Stimulated activated effector memory CD8-positive, alpha-beta T cell treated with anti-CD3 and anti-CD28 coated beads, Interleukin-12 subunit alpha, Interleukin-12 subunit beta, amount 100 ng/mL, for 72 hours (primary cell): ENCODE data around the gene SLC7A14.

ENCODE experiments used
- ATAC-seq: fragments of 150-1000 bp; cut with Tn5 transposase; 2 replicates; pipeline ENCODE4 v1.10.0; 2021
- DNase-seq, 2 donors: peaks; one replicate each; pipeline ENCODE4 v3.0.0; 2021 to 2022; ENCODE audit warnings: low spot score in 2 of 2
- H3K27ac Mint-ChIP-seq: one replicate; pipeline ENCODE4 v1.8.0; 2022; ENCODE audit warnings: mild to moderate bottlenecking, mixed read lengths
- H3K36me3 Mint-ChIP-seq: one replicate; pipeline ENCODE4 v1.8.0; 2022; ENCODE audit warnings: mild to moderate bottlenecking, mixed read lengths
- H3K4me1 Mint-ChIP-seq: one replicate; pipeline ENCODE4 v1.8.0; 2022; ENCODE audit warnings: mixed read lengths
- H3K4me3 Mint-ChIP-seq: one replicate; pipeline ENCODE4 v1.8.0; 2022; ENCODE audit warnings: mild to moderate bottlenecking, mixed read lengths
- H3K9me3 Mint-ChIP-seq: one replicate; pipeline ENCODE4 v1.8.0; 2022; ENCODE audit warnings: mixed read lengths

The SLC7A14 gene

GRCh38 chr3:170500462-170500861 is 85.4 kb downstream of the SLC7A14 start:
- DNase-seq, result no peak
- H3K4me1 Mint-ChIP-seq, result no peaks in the 10 kb centered on the region
- ATAC-seq, result no peak
- no peak overlapping the region for H3K27ac Mint-ChIP-seq
- no peak overlapping the region for H3K4me3 Mint-ChIP-seq
- no peaks in the 10 kb centered on the region for H3K9me3 Mint-ChIP-seq
- no peaks in the 10 kb centered on the region for H3K36me3 Mint-ChIP-seq

- H3K9me3 Mint-ChIP-seq, result no peaks in the 10 kb centered on the region
- no peak for DNase-seq
- H3K4me1 Mint-ChIP-seq, result no peaks in the 10 kb centered on the region
- H3K36me3 Mint-ChIP-seq, result no peaks in the 10 kb centered on the region
- H3K4me3 Mint-ChIP-seq, result no peak overlapping the region
- ATAC-seq, result peak; percentile 49
- H3K27ac Mint-ChIP-seq, result no peak overlapping the region
These were observed 86.2 kb downstream of the SLC7A14 start for GRCh38 chr3:170499562-170500156.

GRCh38 chr3:170497207-170498095 is 88.4 kb downstream of the SLC7A14 start:
- ATAC-seq (no peak), DNase-seq (no peak)
- H3K4me1 Mint-ChIP-seq, result no peaks in the 10 kb centered on the region
- H3K4me3 Mint-ChIP-seq, result no peak overlapping the region
- H3K36me3 Mint-ChIP-seq, result no peaks in the 10 kb centered on the region
- no peaks in the 10 kb centered on the region for H3K9me3 Mint-ChIP-seq
- H3K27ac Mint-ChIP-seq, result no peak overlapping the region

GRCh38 chr3:170496868-170497140 is 89.1 kb downstream of the SLC7A14 start:
- Mint-ChIP-seq H3K9me3 (no peaks in the 10 kb centered on the region), H3K4me1 (no peaks in the 10 kb centered on the region), H3K27ac (no peak overlapping the region), H3K4me3 (no peak overlapping the region), H3K36me3 (no peaks in the 10 kb centered on the region)
- DNase-seq, result no peak
- no peak for ATAC-seq

GRCh38 chr3:170496026-170496867 is 89.6 kb downstream of the SLC7A14 start:
- H3K27ac Mint-ChIP-seq, result no peak overlapping the region
- ATAC-seq (no peak), DNase-seq (no peak)
- no peaks in the 10 kb centered on the region for H3K9me3 Mint-ChIP-seq
- H3K36me3 Mint-ChIP-seq, result no peaks in the 10 kb centered on the region
- H3K4me1 Mint-ChIP-seq, result no peaks in the 10 kb centered on the region
- H3K4me3 Mint-ChIP-seq, result no peak overlapping the region

GRCh38 chr3:170494766-170495165 is 91.1 kb downstream of the SLC7A14 start:
- ATAC-seq, result no peak
- H3K9me3 Mint-ChIP-seq, result no peaks in the 10 kb centered on the region
- no peak overlapping the region for H3K4me3 Mint-ChIP-seq
- no peaks in the 10 kb centered on the region for H3K36me3 Mint-ChIP-seq
- no peak overlapping the region for H3K27ac Mint-ChIP-seq
- no peak for DNase-seq
- no peaks in the 10 kb centered on the region for H3K4me1 Mint-ChIP-seq

- DNase-seq (no peak), ATAC-seq (no peak)
- H3K9me3 Mint-ChIP-seq, result no peaks in the 10 kb centered on the region
- no peaks in the 10 kb centered on the region for H3K4me1 Mint-ChIP-seq
- H3K27ac Mint-ChIP-seq, result no peak overlapping the region
- no peaks in the 10 kb centered on the region for H3K36me3 Mint-ChIP-seq
- no peak overlapping the region for H3K4me3 Mint-ChIP-seq
These were observed 92.1 kb downstream of the SLC7A14 start for GRCh38 chr3:170493712-170494182.

GRCh38 chr3:170491901-170492300 is 94.0 kb downstream of the SLC7A14 start:
- Mint-ChIP-seq H3K9me3 (no peaks in the 10 kb centered on the region), H3K4me3 (no peak overlapping the region), H3K4me1 (no peaks in the 10 kb centered on the region), H3K36me3 (no peaks in the 10 kb centered on the region), H3K27ac (no peak overlapping the region)
- no peak for ATAC-seq
- no peak for DNase-seq

GRCh38 chr3:170490828-170491560 is 94.9 kb downstream of the SLC7A14 start:
- Mint-ChIP-seq H3K27ac (no peak overlapping the region), H3K36me3 (no peaks in the 10 kb centered on the region), H3K9me3 (no peaks in the 10 kb centered on the region), H3K4me1 (no peaks in the 10 kb centered on the region), H3K4me3 (no peak overlapping the region)
- ATAC-seq (no peak), DNase-seq (no peak)

GRCh38 chr3:170488802-170489201 is 97.1 kb downstream of the SLC7A14 start:
- Mint-ChIP-seq H3K27ac (no peak overlapping the region), H3K4me1 (no peaks in the 10 kb centered on the region), H3K4me3 (no peak overlapping the region), H3K36me3 (no peaks in the 10 kb centered on the region), H3K9me3 (no peaks in the 10 kb centered on the region)
- DNase-seq (no peak), ATAC-seq (no peak)

GRCh38 chr3:170487031-170487430 is 98.8 kb downstream of the SLC7A14 start:
- H3K9me3 Mint-ChIP-seq, result no peaks in the 10 kb centered on the region
- no peaks in the 10 kb centered on the region for H3K36me3 Mint-ChIP-seq
- no peaks in the 10 kb centered on the region for H3K4me1 Mint-ChIP-seq
- H3K27ac Mint-ChIP-seq, result no peak overlapping the region
- H3K4me3 Mint-ChIP-seq, result no peak overlapping the region
- no peak for ATAC-seq
- DNase-seq, result no peak

- ATAC-seq (no peak), DNase-seq (no peak)
- H3K4me3 Mint-ChIP-seq, result no peak overlapping the region
- H3K9me3 Mint-ChIP-seq, result no peaks in the 10 kb centered on the region
- H3K36me3 Mint-ChIP-seq, result no peaks in the 10 kb centered on the region
- no peaks in the 10 kb centered on the region for H3K4me1 Mint-ChIP-seq
- H3K27ac Mint-ChIP-seq, result no peak overlapping the region
These were observed 99.5 kb downstream of the SLC7A14 start for GRCh38 chr3:170486398-170486797.

- ATAC-seq, result no peak
- Mint-ChIP-seq H3K27ac (no peak overlapping the region), H3K36me3 (no peaks in the 10 kb centered on the region), H3K9me3 (no peaks in the 10 kb centered on the region), H3K4me1 (no peaks in the 10 kb centered on the region), H3K4me3 (no peak overlapping the region)
- no peak for DNase-seq
These were observed 100.2 kb downstream of the SLC7A14 start for GRCh38 chr3:170485696-170486095.

- no peak overlapping the region for H3K4me3 Mint-ChIP-seq
- H3K4me1 Mint-ChIP-seq, result no peaks in the 10 kb centered on the region
- H3K36me3 Mint-ChIP-seq, result no peaks in the 10 kb centered on the region
- H3K27ac Mint-ChIP-seq, result no peak overlapping the region
- ATAC-seq, result no peak
- H3K9me3 Mint-ChIP-seq, result no peaks in the 10 kb centered on the region
- no peak for DNase-seq
These were observed 100.6 kb downstream of the SLC7A14 start for GRCh38 chr3:170485294-170485693.

GRCh38 chr3:170484869-170485268 is 101.0 kb downstream of the SLC7A14 start:
- H3K36me3 Mint-ChIP-seq, result no peaks in the 10 kb centered on the region
- no peak overlapping the region for H3K4me3 Mint-ChIP-seq
- DNase-seq (no peak), ATAC-seq (no peak)
- H3K27ac Mint-ChIP-seq, result no peak overlapping the region
- H3K4me1 Mint-ChIP-seq, result no peaks in the 10 kb centered on the region
- no peaks in the 10 kb centered on the region for H3K9me3 Mint-ChIP-seq
